Sigmoid colon (tissue), 7 donors: ENCODE data around the gene MAPKBP1. TPM values are rescaled to one million over a fixed set of nuclear protein-coding genes. Genes with fewer than 3 reads are reported as not detected.

Source experiments
- DNase-seq: peaks from one replicate; pipeline ENCODE4 v3.0.0-alpha.2; 2019
- H3K27ac ChIP-seq, 4 donors: fragments of 200-600 bp; sonication (generic); one replicate each; pipeline ENCODE4 v1.5.1; 2016 to 2019; ENCODE audit warnings: mild to moderate bottlenecking in 1 of 4
- H3K27me3 ChIP-seq, 3 donors: fragments of 200-600 bp; sonication (generic); one replicate each; pipeline ENCODE4 v1.5.1; 2019; ENCODE audit warnings: mild to moderate bottlenecking in 1 of 3
- H3K36me3 ChIP-seq, 4 donors: fragments of 200-600 bp; sonication (generic); one replicate each; pipeline ENCODE4 v1.5.1; 2016 to 2019
- H3K4me1 ChIP-seq, 4 donors: fragments of 200-600 bp; sonication (generic); one replicate each; pipeline ENCODE4 v1.5.1; 2017 to 2019
- H3K4me3 ChIP-seq, 4 donors: fragments of 200-600 bp; sonication (generic); one replicate each; pipeline ENCODE4 v1.5.1; 2017 to 2019; ENCODE audit warnings: mild to moderate bottlenecking in 2 of 4, moderate library complexity in 1 of 4
- H3K9me3 ChIP-seq, 4 donors: fragments of 200-600 bp in 3 of 4; sonication (generic) in 3 of 4; one replicate each; pipeline versions ENCODE4 v1.5.1 to v1.6.1; 2013 to 2019
- EP300 ChIP-seq, 4 donors: sonication (generic); formaldehyde crosslinking; IDR thresholded peaks; one replicate each; pipeline ENCODE4 v1.6.1; 2017; ENCODE audit warnings: antibody characterized with exemption in 4 of 4
- POLR2A ChIP-seq, 2 donors: fragments of 450-650 bp; IDR thresholded peaks; one replicate each; pipeline ENCODE4 v1.6.1; 2016; ENCODE audit warnings: antibody characterized with exemption in 2 of 2, mild to moderate bottlenecking in 2 of 2, moderate library complexity in 2 of 2
- POLR2AphosphoS5 ChIP-seq, 4 donors: sonication (generic); formaldehyde crosslinking; IDR thresholded peaks; one replicate each; pipeline ENCODE4 v1.6.1; 2017; ENCODE audit warnings: antibody characterized with exemption in 4 of 4
- WGBS, 2 donors: extraction: QIAGEN DNeasy Blood & Tissue Kit; methylation state at CpG; one replicate each; pipeline ENCODE4 v1.1.7; 2013; 5-methylcytosine and 5-hydroxymethylcytosine counted together
- intact Hi-C: fragments of 100-400 bp; cut with DNase I; formaldehyde crosslinking; loops from one replicate; pipeline ENCODE4 v1.15.1; 2023
- polyA plus RNA-seq, 3 donors: library from polyadenylated mRNA; stranded (reverse); fragments of 200-250 nt; gene quantifications; one replicate each; pipeline ENCODE4 v1.2.3, GENCODE V29; 2013
- small RNA-seq, 3 donors: library from RNA; depleted of rRNA; stranded (forward); fragments of <200 nt; gene quantifications; one replicate each; pipeline ENCODE3, GENCODE V24; 2016
- total RNA-seq, 4 donors: library from RNA; depleted of rRNA; stranded (reverse); fragments of >200 nt; gene quantifications; one replicate each; pipeline ENCODE4 v1.1.0, GENCODE V29; 2016
- TF ChIP-seq, protein P1 (sequence below), 4 experiments: fragments of 450-650 bp in 3 of 4; fragments of 200-600 bp in 1 of 4; IDR thresholded peaks; one replicate each; pipeline ENCODE4 v1.5.1; 2016 to 2019; ENCODE audit warnings: antibody characterized with exemption in 4 of 4, mild to moderate bottlenecking in 3 of 4, moderate library complexity in 2 of 4
- donor health status: healthy with polysubstance abuse.
- donor health status: Bipolar disorder and iron deficiency.
- donor health status: healthy.

MAPKBP1 gene
- total and polyA plus RNA-seq, 7 donors = 2.3 to 42.7 (median 15.0) TPM

DNA sequence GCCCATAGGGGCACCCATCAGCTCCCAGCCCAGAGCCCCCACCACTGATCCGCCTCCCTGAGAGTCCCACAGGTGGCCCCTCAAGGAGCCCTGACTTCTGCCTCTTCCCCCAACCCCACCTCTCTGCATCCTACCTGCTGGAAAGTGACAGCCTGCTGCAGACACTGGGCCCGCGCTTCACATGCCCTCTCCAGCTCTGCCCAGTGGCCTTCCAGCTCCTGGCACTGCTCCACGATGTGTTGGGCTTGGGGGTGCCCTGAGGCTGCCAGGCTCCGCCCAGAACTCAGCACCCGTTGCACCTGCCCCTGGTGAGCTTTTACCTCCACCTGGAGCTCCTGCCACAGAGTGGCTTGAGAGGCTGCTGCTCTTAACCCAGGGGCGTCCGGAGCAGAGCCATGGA is 99.4 kb downstream of the MAPKBP1 start:
- intact Hi-C loops = no loop called here
- WGBS, 2 donors = 68 to 87% methylated on average over 8 of the region's 8 CpGs

DNA sequence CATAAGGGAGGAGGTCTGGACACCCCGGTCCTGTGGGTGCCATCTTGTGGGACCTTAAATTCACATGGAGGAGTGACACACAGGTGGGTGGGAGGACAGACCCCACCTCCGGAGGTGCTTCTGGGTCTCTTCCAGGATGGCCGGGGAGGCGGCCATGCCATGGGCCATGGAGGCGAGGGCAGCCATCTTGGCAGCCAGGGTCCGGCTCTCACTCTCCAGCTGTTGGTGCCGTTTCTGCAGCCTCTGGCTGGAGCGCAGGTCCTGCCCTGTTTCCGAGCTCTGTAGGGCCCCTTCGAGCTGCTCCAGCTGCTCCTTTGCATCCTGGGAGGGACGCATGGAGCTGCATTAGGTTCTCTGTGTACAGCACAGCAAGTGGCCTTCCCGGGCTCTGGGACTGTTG is 100.5 kb downstream of the MAPKBP1 start:
- 88 to 93% methylated on average over 12 of the region's 12 CpGs for whole genome bisulfite sequencing, 2 donors
- H3K4me3 ChIP-seq = no peak overlapping the region
- intact Hi-C loops = no loop called here

More for the DNA sequence above, 99.4 kb downstream of the MAPKBP1 start:
- no peak for DNase-seq
- H3K36me3 ChIP-seq = no peaks in the 10 kb centered on the region
- TF ChIP-seq POLR2A (IDR thresholded peaks at IDR 0.05) = no peak
- no peak for TF ChIP-seq EP300 (IDR thresholded peaks at IDR 0.05)
- no peak for TF ChIP-seq POLR2AphosphoS5 (IDR thresholded peaks at IDR 0.05)
- TF ChIP-seq, protein P1, sequence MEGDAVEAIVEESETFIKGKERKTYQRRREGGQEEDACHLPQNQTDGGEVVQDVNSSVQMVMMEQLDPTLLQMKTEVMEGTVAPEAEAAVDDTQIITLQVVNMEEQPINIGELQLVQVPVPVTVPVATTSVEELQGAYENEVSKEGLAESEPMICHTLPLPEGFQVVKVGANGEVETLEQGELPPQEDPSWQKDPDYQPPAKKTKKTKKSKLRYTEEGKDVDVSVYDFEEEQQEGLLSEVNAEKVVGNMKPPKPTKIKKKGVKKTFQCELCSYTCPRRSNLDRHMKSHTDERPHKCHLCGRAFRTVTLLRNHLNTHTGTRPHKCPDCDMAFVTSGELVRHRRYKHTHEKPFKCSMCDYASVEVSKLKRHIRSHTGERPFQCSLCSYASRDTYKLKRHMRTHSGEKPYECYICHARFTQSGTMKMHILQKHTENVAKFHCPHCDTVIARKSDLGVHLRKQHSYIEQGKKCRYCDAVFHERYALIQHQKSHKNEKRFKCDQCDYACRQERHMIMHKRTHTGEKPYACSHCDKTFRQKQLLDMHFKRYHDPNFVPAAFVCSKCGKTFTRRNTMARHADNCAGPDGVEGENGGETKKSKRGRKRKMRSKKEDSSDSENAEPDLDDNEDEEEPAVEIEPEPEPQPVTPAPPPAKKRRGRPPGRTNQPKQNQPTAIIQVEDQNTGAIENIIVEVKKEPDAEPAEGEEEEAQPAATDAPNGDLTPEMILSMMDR (IDR thresholded peaks at IDR 0.05) = no peak
- H3K27me3 ChIP-seq = no peaks in the 10 kb centered on the region
- H3K4me3 ChIP-seq = no peak overlapping the region
- H3K27ac ChIP-seq = no peak overlapping the region
- H3K9me3 ChIP-seq = no peaks in the 10 kb centered on the region
- no peaks in the 10 kb centered on the region for H3K4me1 ChIP-seq

DNA sequence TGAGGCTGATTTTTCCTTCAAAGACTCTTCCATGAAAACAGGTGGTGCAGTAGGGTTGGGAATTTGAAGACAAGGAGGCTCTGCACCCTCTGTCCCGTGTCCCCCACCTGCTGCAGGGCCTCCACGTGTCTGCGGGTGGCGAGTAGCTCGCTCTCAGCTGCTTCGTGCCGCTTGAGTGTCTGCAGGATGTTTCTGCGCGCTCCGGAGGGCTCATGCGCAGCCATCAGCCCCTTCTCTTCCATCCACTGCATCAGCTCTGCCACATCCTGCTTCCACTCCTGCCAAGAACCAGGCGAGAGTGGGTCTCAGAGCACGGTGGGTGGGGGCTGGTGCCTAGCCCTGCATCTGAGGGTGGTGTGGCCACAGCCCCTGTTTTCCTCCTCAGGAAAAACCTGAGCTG is 101.7 kb downstream of the MAPKBP1 start:
- WGBS, 2 donors = 77 to 85% methylated on average over 13 of the region's 13 CpGs
- Histone ChIP-seq H3K4me3 (no peak overlapping the region), H3K4me1 (no peaks in the 10 kb centered on the region), H3K9me3 (no peaks in the 10 kb centered on the region), H3K27me3 (peaks cover 0 to 20% (median 0%) of the 10 kb centered on the region in 3 donors), H3K27ac (no peak overlapping the region), H3K36me3 (no peaks in the 10 kb centered on the region)
- TF ChIP-seq POLR2A (IDR thresholded peaks at IDR 0.05) (no peak), POLR2AphosphoS5 (IDR thresholded peaks at IDR 0.05) (no peak), EP300 (IDR thresholded peaks at IDR 0.05) (no peak)
- TF ChIP-seq, protein P1 (IDR thresholded peaks at IDR 0.05) = no peak
- DNase-seq = no peak
- intact Hi-C loops = no loop called here

More for the DNA sequence above, 100.5 kb downstream of the MAPKBP1 start:
- Histone ChIP-seq H3K27me3 (peaks cover 0 to 9% (median 0%) of the 10 kb centered on the region in 3 donors), H3K9me3 (no peaks in the 10 kb centered on the region), H3K4me1 (no peaks in the 10 kb centered on the region), H3K36me3 (no peaks in the 10 kb centered on the region), H3K27ac (no peak overlapping the region)
- TF ChIP-seq POLR2A (IDR thresholded peaks at IDR 0.05) (no peak), POLR2AphosphoS5 (IDR thresholded peaks at IDR 0.05) (no peak), EP300 (IDR thresholded peaks at IDR 0.05) (no peak)
- TF ChIP-seq, protein P1 (IDR thresholded peaks at IDR 0.05) = no peak
- no peak for DNase-seq

DNA sequence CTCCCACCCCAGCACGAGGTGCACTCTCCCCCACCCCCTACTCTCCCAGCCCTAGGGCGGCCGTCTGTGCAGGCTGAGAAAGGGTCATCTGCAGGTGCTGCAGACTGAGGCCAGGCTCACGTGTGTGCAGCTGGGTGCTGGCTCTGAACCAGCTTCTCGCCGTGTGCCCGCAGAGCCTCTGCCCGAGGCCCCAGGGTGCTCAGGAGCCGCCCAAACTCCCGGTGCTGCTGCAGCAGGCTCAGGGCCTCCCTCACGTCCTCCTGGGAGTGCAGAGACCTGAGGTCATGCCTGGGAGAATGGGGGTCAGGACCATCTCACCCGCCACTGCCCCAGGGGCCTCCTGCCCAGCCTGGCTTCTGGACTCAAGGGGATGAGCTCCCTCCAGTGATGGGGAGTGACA is 102.4 kb downstream of the MAPKBP1 start:
- Histone ChIP-seq H3K27ac (no peak overlapping the region), H3K27me3 (peaks cover 0 to 27% (median 3%) of the 10 kb centered on the region in 3 donors), H3K36me3 (no peaks in the 10 kb centered on the region), H3K4me3 (no peak overlapping the region), H3K9me3 (no peaks in the 10 kb centered on the region), H3K4me1 (peaks cover 0 to 5% (median 3%) of the 10 kb centered on the region in 4 donors)
- TF ChIP-seq POLR2A (IDR thresholded peaks at IDR 0.05) = no peak
- TF ChIP-seq, protein P1 (IDR thresholded peaks at IDR 0.05) = no peak
- DNase-seq = no peak
- 52 to 75% methylated on average over 12 of the region's 12 CpGs for WGBS, 2 donors
- intact Hi-C loops = no loop called here

Small RNA genes lying within 50 kb of the gene (small RNA-seq; reads per million reads assigned to genes)
- gene JMJD7-PLA2G4B = 0 reads per million in 3 donors
- 0 reads per million in 3 donors for gene MIR4310
- gene RNA5SP393 = 0 reads per million in 3 donors

Other genes starting within 250 kb of the MAPKBP1 start
- 10 to 100 TPM; 13.8 to 22.2 (median 15.4) TPM for gene RPAP1, start 230.2 kb upstream of the MAPKBP1 start, total RNA-seq
- gene RPAP1, start 230.2 kb upstream of the MAPKBP1 start, polyA plus RNA-seq = 10 to 100 TPM in 1 of 3 donors, 1 to 10 TPM in 2; 4.2 to 18.8 (median 4.2) TPM
- gene TYRO3, start 215.3 kb upstream of the MAPKBP1 start, total RNA-seq = 1 to 10 TPM; 3.9 to 6.6 (median 4.3) TPM
- 1 to 10 TPM; 1.4 to 4.4 (median 1.8) TPM for gene TYRO3, start 215.3 kb upstream of the MAPKBP1 start, polyA plus RNA-seq
- gene MGA, start 114.1 kb upstream of the MAPKBP1 start, total RNA-seq = 10 to 100 TPM; 36.0 to 64.8 (median 60.6) TPM
- 1 to 10 TPM; 1.4 to 5.6 (median 2.4) TPM for gene MGA, start 114.1 kb upstream of the MAPKBP1 start, polyA plus RNA-seq
- 10 to 100 TPM in 3 of 4 donors, 1 to 10 TPM in 1; 9.7 to 14.0 (median 12.1) TPM for gene JMJD7, start 53.6 kb downstream of the MAPKBP1 start, total RNA-seq
- gene JMJD7, start 53.6 kb downstream of the MAPKBP1 start, polyA plus RNA-seq = 10 to 100 TPM in 2 of 3 donors, 1 to 10 TPM in 1; 9.5 to 12.4 (median 10.2) TPM
- gene PLA2G4B, start 64.4 kb downstream of the MAPKBP1 start, total RNA-seq = 1 to 10 TPM; 1.6 to 5.3 (median 3.4) TPM
- 1 to 10 TPM in 1 of 3 donors, under 1 TPM in 1, not detected in 1; 0.92 to 6.5 TPM for gene PLA2G4B, start 64.4 kb downstream of the MAPKBP1 start, polyA plus RNA-seq
- gene SPTBN5, start 119.6 kb downstream of the MAPKBP1 start, total RNA-seq = 1 to 10 TPM in 1 of 4 donors, under 1 TPM in 3; under 0.01 to 1.7 (median 0.26) TPM
- 1 to 10 TPM in 1 of 3 donors, under 1 TPM in 2; 0.60 to 2.3 (median 0.92) TPM for gene SPTBN5, start 119.6 kb downstream of the MAPKBP1 start, polyA plus RNA-seq
- gene EHD4, start 198.1 kb downstream of the MAPKBP1 start, total RNA-seq = 10 to 100 TPM in 3 of 4 donors, 1 to 10 TPM in 1; 8.9 to 13.0 (median 11.3) TPM
- 10 to 100 TPM; 16.8 to 37.0 (median 30.5) TPM for gene EHD4, start 198.1 kb downstream of the MAPKBP1 start, polyA plus RNA-seq
- gene PLA2G4E, start 246.6 kb downstream of the MAPKBP1 start, total RNA-seq = not detected
- gene PLA2G4E, start 246.6 kb downstream of the MAPKBP1 start, polyA plus RNA-seq = under 1 TPM in 1 of 3 donors, not detected in 2; 0.13 TPM